GM12875 (cell line): ENCODE data around the gene FAM170A.

Source experiments
- H3K4me3 ChIP-seq: one replicate; pipeline ENCODE4 v1.5.1; 2011; ENCODE audit warnings: low read depth, low read length, control low read depth
- TF ChIP-seq, protein P1 (sequence below): IDR thresholded peaks from 2 replicates; pipeline ENCODE4 v1.5.1; 2011; ENCODE audit warnings: low read depth, mild to moderate bottlenecking, control low read depth, inconsistent platforms, low read length, moderate library complexity, borderline replicate concordance; ENCODE audit not compliant: insufficient read depth

The FAM170A gene

DNA sequence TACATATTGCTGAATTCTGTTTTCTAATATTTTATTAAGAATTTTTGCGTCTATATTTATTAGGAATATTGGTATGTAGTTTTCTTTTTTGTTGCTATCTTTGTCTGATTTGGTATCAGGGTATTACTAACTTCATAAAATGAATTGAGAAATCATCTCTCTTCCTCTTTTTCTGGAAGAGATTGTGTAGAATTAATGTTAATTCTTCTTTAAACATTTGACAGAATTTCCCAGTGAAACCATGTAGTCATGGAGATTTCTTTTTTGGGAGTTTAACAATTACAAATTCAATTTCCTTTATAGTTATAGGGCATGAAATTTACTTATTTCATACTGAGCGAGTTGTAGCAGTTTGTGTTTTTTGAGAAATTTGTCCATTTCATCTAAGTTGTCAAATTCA is 3.3 kb upstream of the FAM170A start:
- TF ChIP-seq, protein P1, sequence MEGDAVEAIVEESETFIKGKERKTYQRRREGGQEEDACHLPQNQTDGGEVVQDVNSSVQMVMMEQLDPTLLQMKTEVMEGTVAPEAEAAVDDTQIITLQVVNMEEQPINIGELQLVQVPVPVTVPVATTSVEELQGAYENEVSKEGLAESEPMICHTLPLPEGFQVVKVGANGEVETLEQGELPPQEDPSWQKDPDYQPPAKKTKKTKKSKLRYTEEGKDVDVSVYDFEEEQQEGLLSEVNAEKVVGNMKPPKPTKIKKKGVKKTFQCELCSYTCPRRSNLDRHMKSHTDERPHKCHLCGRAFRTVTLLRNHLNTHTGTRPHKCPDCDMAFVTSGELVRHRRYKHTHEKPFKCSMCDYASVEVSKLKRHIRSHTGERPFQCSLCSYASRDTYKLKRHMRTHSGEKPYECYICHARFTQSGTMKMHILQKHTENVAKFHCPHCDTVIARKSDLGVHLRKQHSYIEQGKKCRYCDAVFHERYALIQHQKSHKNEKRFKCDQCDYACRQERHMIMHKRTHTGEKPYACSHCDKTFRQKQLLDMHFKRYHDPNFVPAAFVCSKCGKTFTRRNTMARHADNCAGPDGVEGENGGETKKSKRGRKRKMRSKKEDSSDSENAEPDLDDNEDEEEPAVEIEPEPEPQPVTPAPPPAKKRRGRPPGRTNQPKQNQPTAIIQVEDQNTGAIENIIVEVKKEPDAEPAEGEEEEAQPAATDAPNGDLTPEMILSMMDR: no peak

DNA sequence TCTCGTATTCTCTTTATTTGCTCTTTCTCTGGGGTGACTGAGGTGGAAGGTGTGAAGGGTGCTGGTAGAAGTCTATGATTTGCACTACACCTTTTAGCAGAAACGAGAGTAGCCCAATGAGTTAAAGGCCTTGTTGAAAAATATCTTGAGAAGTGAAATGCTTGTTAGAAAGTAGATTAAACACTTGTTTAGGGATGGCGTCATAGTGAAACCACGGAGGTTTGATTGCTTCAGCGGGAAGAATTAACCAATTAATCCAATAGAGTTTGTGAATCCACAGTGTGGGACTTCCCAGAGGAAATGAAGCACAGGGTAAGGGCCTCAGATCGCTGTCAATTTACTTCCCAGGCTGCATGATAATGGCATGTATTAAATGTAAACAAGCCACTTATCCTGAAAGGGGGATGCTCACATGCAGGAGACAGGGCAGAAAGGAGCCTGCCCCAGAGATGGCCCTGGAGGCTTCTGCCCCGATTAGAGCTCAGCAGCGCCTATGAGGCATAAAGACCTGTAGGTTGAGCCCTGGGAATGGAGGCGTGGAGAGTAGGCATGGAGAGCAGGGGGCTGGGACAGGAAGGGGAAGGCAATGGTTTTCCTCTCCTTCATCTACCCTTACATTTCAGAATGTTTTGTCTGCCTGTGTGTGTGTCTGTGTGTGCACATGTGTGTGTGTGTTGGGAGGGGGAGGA is 1.5 kb downstream of the FAM170A start:
- H3K4me3 ChIP-seq: no peak overlapping the region
- TF ChIP-seq, protein P1: no peak

More for the DNA sequence above, 3.3 kb upstream of the FAM170A start:
- no peak overlapping the region for H3K4me3 ChIP-seq

DNA sequence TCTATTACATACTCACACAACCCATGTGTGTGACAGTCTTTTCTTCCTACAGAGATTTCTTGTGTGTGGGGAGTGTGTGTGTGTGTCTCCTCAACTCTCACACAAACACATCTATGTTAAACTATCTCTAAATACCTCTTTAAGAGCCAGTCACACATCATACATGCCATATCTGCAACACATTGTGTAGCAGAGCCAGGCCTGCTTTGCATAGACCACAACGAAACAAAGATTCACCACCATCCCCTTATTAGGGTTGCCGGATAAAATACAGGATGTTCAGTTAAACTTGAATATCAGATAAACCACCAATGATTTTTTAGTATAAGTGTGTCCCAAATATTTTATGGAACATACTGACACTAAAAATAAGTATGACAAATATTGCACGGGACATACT is 2.3 kb downstream of the FAM170A start:
- TF ChIP-seq, protein P1: no peak
- no peak overlapping the region for H3K4me3 ChIP-seq

DNA sequence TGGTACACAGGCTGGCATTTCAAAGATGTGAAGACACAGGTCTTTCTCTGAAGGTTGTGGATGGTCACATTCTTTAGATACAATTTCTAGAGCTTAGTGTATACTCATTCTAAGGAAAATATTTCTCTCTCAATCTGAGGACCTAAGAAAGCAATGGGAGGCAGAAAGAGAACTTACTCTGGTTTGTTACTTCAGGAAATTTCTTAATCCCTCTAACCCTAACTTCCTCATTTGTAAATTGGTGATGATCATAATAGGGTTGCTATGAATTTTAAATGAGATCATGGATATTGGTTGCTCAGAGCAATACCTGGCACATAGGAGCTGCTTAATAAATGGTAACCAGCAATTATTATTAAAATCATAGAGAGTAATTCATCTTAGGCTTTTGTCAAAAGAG is 22.1 kb downstream of the FAM170A start:
- no peak overlapping the region for H3K4me3 ChIP-seq
- TF ChIP-seq, protein P1: no peak

DNA sequence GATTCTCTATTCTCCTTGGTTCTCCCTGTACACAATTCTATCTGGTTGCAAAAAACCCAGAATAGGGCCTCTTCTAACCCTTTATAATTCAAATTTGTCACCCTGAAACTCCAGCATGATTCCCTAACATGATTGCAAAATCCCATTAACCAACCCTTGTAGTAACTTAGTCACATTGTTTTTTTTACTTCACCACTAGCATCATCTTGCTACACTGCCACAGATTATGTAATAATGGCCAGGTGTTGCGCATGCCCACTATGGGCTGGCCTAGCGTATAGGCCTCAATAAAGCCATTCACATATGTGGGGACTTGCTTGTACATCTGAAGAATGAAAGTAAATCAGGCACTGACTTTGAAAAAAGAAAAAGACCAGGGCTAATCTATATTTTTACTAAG is 25.7 kb downstream of the FAM170A start:
- TF ChIP-seq, protein P1: no peak
- H3K4me3 ChIP-seq: no peak overlapping the region

DNA sequence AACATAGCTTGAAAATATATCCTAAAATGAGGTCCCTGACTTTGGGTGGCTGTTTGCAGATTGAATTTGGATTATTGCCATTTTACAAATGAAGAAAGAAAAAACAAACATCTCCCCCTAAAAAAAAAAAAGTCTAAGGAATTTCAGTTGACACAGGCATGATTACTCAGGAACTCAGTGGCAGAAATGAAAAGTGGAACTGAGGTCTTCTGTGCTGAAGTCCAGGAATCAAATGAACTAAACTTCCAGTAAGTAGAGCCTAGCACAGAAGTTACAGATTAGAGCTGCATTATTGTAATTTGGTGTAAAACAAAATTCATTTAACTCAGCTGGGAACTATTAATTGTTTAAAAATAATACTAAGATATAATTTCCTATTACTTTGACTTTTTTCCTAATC is 26.7 kb downstream of the FAM170A start:
- TF ChIP-seq, protein P1: no peak
- no peak overlapping the region for H3K4me3 ChIP-seq

DNA sequence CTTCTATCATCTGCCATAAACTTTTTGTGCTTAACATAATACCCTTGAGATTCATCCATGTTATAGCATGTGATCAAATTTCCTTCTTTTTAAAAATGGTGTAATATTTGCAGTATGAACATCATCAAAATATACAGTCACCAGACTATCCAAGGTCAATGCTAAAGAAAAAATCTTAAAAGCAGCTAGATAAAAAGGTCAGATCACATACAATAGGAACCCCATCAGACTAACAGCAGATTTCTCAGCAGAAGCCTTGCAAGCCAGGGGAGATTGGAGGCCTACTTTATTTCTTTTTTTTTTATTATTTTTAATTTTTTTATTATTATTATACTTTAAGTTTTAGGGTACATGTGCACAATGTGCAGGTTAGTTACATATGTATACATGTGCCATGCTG is 37.2 kb downstream of the FAM170A start:
- TF ChIP-seq, protein P1: no peak
- no peak overlapping the region for H3K4me3 ChIP-seq
